Hypothalamus (tissue), 51 donors: Measurements from ENCODE around the gene DUSP16.

Experiments used
- DNase-seq, 51 donors: peaks; one replicate each; lab custom pipeline; 2025; lab: John Stamatoyannopoulos, UW

Gene DUSP16

DNA sequence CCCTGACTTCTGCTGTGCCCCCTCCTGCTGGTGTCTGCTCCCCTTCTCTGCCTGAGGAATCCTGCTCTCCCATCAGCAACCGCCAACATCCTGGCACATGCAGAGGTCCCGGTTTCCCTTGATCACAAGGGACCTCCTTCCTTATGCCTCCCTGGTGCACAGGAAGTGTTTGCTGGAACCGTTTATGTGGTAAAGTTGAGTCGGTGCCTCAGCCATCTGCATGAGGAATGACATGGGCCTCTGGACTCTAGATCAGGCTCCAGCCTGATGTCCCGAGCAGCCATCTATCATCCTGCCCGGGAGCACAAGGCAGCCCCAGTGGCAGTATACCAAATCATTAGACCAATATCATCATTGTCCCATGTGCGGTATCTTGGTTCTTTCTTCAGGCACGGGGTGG lies 115.4 kb downstream of the DUSP16 start:
- DNase-seq = no peak

DNA sequence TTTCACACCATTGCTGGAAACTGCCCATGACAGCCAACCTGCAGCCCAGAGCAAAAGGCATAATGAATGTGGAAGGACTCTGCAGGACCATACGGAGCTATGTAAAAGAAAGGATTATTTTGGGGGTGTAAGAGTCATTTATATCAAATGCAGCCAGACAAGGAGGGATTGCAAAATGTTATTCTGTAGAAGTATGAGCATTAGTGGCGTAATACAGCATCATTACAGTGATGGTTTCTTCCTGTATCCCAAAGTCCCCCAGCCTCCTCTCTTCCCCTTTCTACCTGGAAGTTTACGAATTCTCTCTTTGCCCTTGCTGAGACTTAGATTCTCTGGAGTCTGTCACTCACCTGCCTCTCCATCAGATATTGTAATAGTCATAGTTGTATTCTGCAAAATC lies 115.9 kb downstream of the DUSP16 start:
- no peak for DNase-seq

DNA sequence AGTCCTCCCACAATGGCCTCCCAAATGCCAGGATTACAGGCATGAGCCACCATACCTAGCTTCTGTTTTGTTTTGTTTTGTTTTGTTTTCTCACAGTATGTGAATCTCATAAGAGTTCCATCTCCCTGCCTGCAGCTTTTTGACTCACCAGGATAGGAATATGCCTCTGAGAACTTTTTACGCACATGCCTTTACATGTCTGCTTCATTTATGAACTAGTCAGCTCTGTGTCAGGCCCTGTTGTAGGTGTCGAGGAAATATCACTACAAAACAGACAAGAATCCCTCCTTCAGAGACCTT lies 116.8 kb downstream of the DUSP16 start:
- DNase-seq = no peak

- no peak for DNase-seq
These were observed 117.3 kb downstream of the DUSP16 start for GRCh38 chr12:12445165-12445881.

DNA sequence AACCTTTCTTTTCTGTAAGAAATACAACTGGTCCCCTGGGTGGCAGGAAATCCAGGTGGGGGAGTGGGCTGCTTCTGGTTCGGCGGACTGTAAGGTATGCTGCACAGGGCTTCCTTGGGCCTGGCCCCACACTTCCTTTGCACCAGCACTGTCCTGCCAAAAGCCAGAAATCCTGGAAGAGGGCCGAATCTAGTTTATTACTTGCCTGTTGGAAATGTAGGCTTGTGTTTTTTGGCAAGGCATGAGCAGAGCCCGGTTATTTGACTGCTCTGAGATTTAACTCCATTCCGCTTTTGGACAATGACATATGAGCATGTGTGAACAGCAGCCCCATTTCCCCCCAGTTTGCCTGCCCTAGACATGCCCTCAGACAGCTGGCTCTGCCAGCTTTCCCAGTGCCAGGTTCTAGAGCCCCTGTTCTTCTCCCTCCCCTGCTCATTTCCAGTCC lies 119.2 kb downstream of the DUSP16 start:
- DNase-seq = no peak

DNA sequence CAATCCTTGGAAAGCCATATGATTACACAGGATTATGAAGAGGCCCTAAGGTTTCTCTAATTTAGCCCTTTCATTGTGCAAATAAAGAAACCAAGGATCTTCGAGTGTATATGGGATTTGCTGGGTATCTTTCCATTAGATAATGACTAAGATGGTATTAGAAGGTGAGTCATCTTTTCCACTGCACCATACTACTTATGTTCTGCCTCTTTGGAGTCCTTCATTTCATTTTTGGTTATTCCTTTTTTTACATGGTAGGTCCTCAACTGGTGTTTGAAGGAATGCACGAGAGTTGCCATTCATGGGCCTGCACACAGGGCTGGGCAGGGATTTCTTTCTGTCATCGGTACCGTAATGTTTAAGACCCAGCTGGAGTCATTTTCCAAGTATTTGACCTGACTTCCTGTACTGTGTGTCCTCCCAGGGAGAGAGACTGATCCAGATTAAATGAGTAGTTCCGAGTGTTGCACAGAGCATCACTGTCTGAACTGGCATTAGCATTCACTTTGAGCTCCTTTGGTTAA lies 120.1 kb downstream of the DUSP16 start:
- no peak for DNase-seq

- DNase-seq = no peak
These were observed 120.7 kb downstream of the DUSP16 start for GRCh38 chr12:12441843-12442461.

DNA sequence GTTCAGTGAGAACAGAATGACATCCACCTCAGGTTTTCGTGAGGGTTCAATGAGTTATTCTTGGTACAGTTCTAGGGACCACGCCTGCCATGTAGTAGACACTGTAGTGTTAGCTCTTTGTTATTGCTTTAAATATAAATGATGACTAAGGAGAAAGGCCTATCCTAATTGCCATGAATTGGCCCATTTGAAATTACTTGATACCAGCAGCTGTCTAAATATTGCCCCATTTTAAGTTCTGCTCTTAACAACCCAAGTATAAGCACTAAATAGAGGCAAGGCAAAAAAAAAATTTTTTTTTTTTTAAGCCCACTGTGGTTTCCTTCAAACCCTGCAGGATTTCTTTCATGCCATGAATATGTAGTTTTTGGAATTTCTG lies 121.2 kb downstream of the DUSP16 start:
- DNase-seq = no peak

- no peak for DNase-seq
These were observed 121.8 kb downstream of the DUSP16 start for GRCh38 chr12:12440784-12441428.

DNA sequence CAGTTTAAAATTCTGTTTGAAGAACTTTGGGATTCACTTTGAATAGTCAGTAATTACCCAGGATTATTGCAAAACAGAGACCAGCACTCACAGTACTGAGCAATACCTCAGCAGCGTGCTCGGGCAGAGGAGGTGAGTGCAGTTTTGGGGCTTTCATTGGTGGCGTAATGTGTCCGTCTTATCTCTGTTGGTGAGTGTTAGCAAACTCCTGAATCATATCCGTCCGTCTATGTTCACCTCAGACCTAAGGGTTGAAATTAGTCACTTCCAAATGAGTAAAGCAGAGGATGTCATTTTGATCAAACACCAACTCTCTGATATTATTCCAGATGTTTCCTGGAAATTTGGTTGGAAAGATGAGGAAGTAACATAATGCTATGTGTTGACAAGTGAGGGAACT lies 123.0 kb downstream of the DUSP16 start:
- DNase-seq = no peak

DNA sequence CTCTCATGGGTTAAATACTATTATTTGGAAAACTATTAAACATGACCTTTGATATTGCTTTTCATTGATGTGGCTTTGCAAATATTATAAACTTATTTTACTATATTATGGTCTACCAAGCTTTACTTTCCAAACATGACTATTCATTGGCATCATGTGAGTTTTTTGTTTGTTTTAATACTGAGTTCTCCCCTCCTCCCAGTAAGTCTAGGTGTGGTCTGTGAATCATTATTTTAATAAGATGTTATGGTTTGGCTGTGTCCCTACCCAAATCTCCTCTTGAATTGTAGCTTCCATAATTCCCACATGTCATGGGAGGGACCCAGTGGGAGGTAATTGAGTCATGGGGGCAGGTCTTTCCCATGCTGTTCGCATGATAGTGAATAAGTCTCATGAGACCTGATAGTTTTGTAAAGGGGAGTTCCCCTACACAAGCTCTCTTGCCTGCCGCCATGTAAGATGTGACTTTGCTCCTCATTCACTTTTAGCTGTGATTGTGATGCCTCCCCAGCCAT lies 125.8 kb downstream of the DUSP16 start:
- no peak for DNase-seq

DNA sequence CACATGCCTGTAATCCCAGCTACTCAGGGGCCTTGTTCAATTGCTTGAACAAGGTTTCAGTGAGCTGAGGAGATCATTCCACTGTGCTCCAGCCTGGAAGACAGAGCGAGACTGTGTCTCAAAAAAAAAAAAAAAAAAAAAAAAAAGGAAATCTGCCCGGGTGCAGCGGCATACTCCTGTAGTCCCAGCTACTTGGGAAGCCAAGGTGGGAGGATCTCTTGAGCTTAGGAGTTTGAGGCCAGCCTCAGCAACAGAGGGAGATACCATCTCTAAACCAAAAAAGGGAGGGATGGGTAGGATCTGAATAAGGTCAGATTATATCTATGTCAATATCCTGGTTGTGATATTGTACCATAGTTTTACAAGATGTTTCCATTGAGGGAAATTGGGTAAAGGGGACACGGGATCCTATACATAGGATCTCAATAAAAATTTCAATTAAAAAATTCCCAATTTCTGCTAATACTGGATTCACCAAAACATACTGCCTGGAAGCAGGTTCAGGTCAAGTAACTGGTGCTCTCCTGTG lies 129.4 kb downstream of the DUSP16 start:
- DNase-seq = no peak

- DNase-seq = no peak
These were observed 130.3 kb downstream of the DUSP16 start for GRCh38 chr12:12432364-12432763.

- no peak for DNase-seq
These were observed 133.6 kb downstream of the DUSP16 start for GRCh38 chr12:12428961-12429657.

DNA sequence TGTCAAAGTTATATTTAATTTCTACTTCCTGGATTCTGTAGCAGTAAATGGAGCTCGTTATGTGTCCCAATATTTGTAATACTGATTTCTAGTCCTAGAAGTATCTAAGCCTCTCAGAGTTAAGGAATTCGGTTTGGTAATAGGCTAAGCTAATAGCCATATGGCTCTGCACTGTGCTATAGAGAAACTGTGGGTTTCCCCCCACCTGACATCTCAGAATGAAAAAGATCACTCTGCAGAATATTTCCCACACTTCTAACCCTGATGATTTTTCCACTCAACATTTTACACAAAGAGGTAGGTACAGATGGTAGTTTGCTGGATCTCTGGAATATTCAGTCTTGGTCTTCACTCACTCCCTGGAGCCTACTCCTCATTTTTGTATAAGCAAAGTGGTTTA lies 134.6 kb downstream of the DUSP16 start:
- no peak for DNase-seq

GRCh38 chr12:12427568-12427967 lies 135.1 kb downstream of the DUSP16 start:
- DNase-seq = no peak

DNA sequence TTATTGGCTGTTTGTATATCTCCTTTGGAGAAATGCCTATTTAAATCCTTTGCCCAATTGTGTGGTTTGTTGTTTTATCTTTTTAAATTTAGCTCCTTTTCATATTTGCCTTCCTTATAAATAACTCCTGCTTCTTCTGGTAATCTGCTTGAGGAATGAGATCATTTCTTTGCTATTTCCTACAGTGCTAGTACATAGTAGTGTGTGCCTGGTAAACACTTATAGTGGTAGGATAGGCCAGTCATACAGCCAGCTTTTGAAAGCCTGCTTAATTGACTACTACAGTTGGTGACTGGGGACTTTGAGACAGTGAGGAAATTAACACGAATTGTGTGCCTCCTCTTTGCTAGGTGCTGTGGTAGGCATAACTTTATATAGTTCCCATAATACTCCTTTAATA lies 137.0 kb downstream of the DUSP16 start:
- DNase-seq = no peak

DNA sequence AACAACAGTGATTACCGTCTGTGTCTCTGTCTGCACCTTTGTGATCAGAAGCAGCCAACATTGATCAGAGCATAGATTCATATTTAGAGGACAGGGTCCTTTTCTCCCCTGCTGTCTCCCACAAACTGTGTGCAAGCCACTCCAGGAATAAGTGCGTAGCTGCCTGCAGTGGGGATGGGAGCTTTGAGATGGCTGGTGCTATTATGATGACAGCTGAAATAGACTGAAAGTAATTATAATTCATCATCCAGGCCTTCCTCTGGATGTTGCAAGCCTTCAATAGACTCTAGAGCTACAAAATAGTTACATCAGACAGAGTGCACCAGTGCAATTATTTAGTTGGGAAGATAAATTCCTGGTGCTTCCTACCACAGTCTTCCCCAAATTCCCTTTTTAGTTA lies 137.7 kb downstream of the DUSP16 start:
- no peak for DNase-seq
